Stomach (tissue), 4 donors: ENCODE measurements around the gene USP6NL.

Experiments used
- CTCF ChIP-seq, 7 experiments: fragments of 450-650 bp in 4 of 7; fragments of 200-600 bp in 3 of 7; sonication (generic) in 3 of 7; IDR thresholded peaks; one replicate each; pipeline ENCODE4 v1.5.1; 2016 to 2019; ENCODE audit warnings: antibody characterized with exemption in 7 of 7, control low read depth in 2 of 7, mild to moderate bottlenecking in 1 of 7
- POLR2AphosphoS5 ChIP-seq, 3 donors: sonication (generic); formaldehyde crosslinking; IDR thresholded peaks; one replicate each; pipeline ENCODE4 v1.6.1; 2016; ENCODE audit warnings: antibody characterized with exemption in 3 of 3

DNA sequence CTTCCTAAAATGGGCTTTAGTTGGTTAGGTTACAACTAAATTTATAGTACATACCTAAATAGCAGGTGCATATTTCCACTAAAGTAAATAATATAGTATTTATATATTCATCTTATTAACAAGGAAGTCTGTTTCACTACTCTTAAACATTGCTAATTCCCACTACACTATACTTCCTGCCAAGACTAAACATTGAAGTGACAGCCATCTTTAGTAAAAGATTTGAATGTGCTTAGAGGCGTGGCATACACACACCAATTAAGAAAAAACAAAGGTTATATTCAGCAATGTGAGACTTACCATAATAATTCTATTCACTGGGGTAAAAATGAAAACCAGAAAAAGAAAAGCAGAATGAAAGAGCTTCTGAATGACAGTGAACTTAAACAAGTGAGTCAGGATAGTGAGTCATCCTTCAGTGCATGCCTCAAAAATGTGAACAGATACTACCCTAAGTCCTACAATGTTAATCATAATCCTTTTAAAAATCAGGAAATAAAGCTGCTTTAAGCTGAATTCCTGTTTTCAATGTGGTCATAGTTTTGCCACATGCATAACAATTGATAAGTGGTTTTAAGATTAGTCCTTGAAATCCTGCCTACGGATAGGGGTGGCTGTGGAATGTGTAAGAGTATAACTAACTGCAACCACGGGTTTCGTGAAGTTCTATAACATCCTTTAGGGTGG, 59.4 kb downstream of the USP6NL start:
- TF ChIP-seq CTCF (IDR thresholded peaks at IDR 0.05) = no peak
- TF ChIP-seq POLR2AphosphoS5 (IDR thresholded peaks at IDR 0.05) = peak in 1 of 3 donors; percentile 55
